HL-60 (cell line): ENCODE results near the gene B3GNT9.

Experiments
- CTCF ChIP-seq: IDR thresholded peaks from one replicate; pipeline ENCODE4 v1.5.1; 2011; ENCODE audit warnings: low read length, control low read depth, inconsistent platforms; ENCODE audit not compliant: insufficient read depth
- GABPA ChIP-seq: IDR thresholded peaks from 2 replicates; pipeline ENCODE4 v1.6.1; 2012; ENCODE audit warnings: low read depth
- POLR2AphosphoS5 ChIP-seq: IDR thresholded peaks from 2 replicates; pipeline ENCODE4 v1.6.1; 2012; ENCODE audit warnings: low read depth
- REST ChIP-seq: IDR thresholded peaks from 2 replicates; pipeline ENCODE4 v1.6.1; 2012; ENCODE audit warnings: low read depth; ENCODE audit not compliant: insufficient replicate concordance

- TF ChIP-seq CTCF (no peak), POLR2AphosphoS5 (no peak), REST (no peak), GABPA (no peak)
Observed at GRCh38 chr16:67173323-67173722, 22.5 kb upstream of the B3GNT9 start.
